PC-3 (cell line): Measurements from ENCODE around the gene FGFRL1. TPM values are rescaled to one million over a fixed set of nuclear protein-coding genes. Genes with fewer than 3 reads are reported as not detected.

Experiments
- ATAC-seq: fragments of 200-7000 bp; cut with Tn5 transposase; 2 replicates; pipeline ENCODE4 v1.9.1; 2020; ENCODE audit warnings: mild to moderate bottlenecking, moderate library complexity
- BruUV-seq: library from RNA; stranded (reverse); fragments of 400-500 nt; replicated peaks from 2 replicates; lab custom pipeline; 2021; lab: Mats Ljungman, UMichigan
- CTCF ChIA-PET: fragments of 300-600 bp; sonication (Branson Sonifier 250); formaldehyde crosslinking; loops from one replicate; lab custom pipeline; 2022; ENCODE audit warnings: antibody characterized with exemption; lab: Charles Lee
- POLR2A ChIA-PET: fragments of 300-600 bp; sonication (Branson Sonifier 250); formaldehyde crosslinking; loops from one replicate; lab custom pipeline; 2022; ENCODE audit warnings: antibody characterized with exemption; ENCODE audit not compliant: unreplicated experiment; lab: Charles Lee
- DNase-seq: peaks from one replicate; pipeline ENCODE4 v3.0.0-alpha.2; 2015
- H2AFZ ChIP-seq: fragments of 300-600 bp; sonication (generic); 2 replicates; pipeline ENCODE4 v1.6.0; 2016; ENCODE audit warnings: antibody characterized with exemption, low read length
- H3F3A ChIP-seq: fragments of 300-600 bp; sonication (generic); one replicate; pipeline ENCODE4 v1.6.0; 2017; ENCODE audit warnings: antibody characterized with exemption, low read length, control low read depth, mild to moderate bottlenecking; ENCODE audit not compliant: unreplicated experiment
- H3K27ac ChIP-seq: fragments of 300-600 bp; sonication (generic); 2 replicates; pipeline ENCODE4 v1.5.1; 2016; ENCODE audit warnings: mild to moderate bottlenecking, low read length
- H3K27me3 ChIP-seq: fragments of 300-600 bp; sonication (generic); 2 replicates; pipeline ENCODE4 v1.6.1; 2016; ENCODE audit warnings: low read length, mixed read lengths
- H3K36me3 ChIP-seq: fragments of 300-600 bp; sonication (generic); 2 replicates; pipeline ENCODE4 v1.6.1; 2016; ENCODE audit warnings: low read depth, mixed run types, low read length, mixed read lengths
- H3K4me1 ChIP-seq: fragments of 300-600 bp; sonication (generic); 2 replicates; pipeline ENCODE4 v1.5.1; 2016; ENCODE audit warnings: low read length; ENCODE audit not compliant: insufficient read depth
- H3K4me2 ChIP-seq: fragments of 300-600 bp; sonication (generic); 2 replicates; pipeline ENCODE4 v1.6.0; 2016; ENCODE audit warnings: low read length
- H3K4me3 ChIP-seq: fragments of 300-600 bp; sonication (generic); 2 replicates; pipeline ENCODE4 v1.5.1; 2016; ENCODE audit warnings: mild to moderate bottlenecking, low read length, mixed read lengths
- H3K79me2 ChIP-seq: fragments of 300-600 bp; sonication (generic); 2 replicates; pipeline ENCODE4 v1.6.1; 2017; ENCODE audit warnings: low read length, mixed read lengths
- H3K9ac ChIP-seq: fragments of 300-600 bp; sonication (generic); 2 replicates; pipeline ENCODE4 v1.6.0; 2016; ENCODE audit warnings: mild to moderate bottlenecking, low read length
- H3K9me2 ChIP-seq: fragments of 300-600 bp; sonication (generic); replicated peaks from 2 replicates; pipeline ENCODE4 v1.6.1; 2016; ENCODE audit warnings: mixed run types, low read length, mixed read lengths
- H3K9me3 ChIP-seq: fragments of 300-600 bp; sonication (generic); 2 replicates; pipeline ENCODE4 v1.6.1; 2016; ENCODE audit warnings: low read length, mixed read lengths
- H4K20me1 ChIP-seq: fragments of 300-600 bp; sonication (generic); 2 replicates; pipeline ENCODE4 v1.6.1; 2016; ENCODE audit warnings: low read length, mixed read lengths
- EZH2 ChIP-seq: fragments of 300-600 bp; sonication (generic); IDR thresholded peaks from one replicate; pipeline ENCODE4 v1.6.1; 2017; ENCODE audit warnings: antibody characterized with exemption, mild to moderate bottlenecking, low read length; ENCODE audit not compliant: unreplicated experiment
- EZH2phosphoT487 ChIP-seq: fragments of 300-600 bp; sonication (generic); IDR thresholded peaks from 2 replicates; pipeline ENCODE4 v1.6.1; 2018; ENCODE audit warnings: mild to moderate bottlenecking, antibody characterized with exemption, low read length, borderline replicate concordance
- intact Hi-C: fragments of 100-400 bp; cut with micrococcal nuclease; formaldehyde crosslinking; loops from 2 replicates; pipeline ENCODE4 v1.9.0; 2023
- total RNA-seq: library from RNA; depleted of rRNA; stranded (reverse); fragments of >200 nt; gene quantifications from 2 replicates; pipeline ENCODE4 v1.2.3, GENCODE V29; 2014
- TF ChIP-seq, protein P1 (sequence below): fragments of 300-600 bp; sonication (generic); conservative IDR thresholded peaks from 2 replicates; pipeline ENCODE4 v1.5.1; 2017; ENCODE audit warnings: antibody characterized with exemption, low read depth, mild to moderate bottlenecking, low read length

The FGFRL1 gene
- total RNA-seq, 1 experiment from 2014 or later, result 31.2 TPM

DNA sequence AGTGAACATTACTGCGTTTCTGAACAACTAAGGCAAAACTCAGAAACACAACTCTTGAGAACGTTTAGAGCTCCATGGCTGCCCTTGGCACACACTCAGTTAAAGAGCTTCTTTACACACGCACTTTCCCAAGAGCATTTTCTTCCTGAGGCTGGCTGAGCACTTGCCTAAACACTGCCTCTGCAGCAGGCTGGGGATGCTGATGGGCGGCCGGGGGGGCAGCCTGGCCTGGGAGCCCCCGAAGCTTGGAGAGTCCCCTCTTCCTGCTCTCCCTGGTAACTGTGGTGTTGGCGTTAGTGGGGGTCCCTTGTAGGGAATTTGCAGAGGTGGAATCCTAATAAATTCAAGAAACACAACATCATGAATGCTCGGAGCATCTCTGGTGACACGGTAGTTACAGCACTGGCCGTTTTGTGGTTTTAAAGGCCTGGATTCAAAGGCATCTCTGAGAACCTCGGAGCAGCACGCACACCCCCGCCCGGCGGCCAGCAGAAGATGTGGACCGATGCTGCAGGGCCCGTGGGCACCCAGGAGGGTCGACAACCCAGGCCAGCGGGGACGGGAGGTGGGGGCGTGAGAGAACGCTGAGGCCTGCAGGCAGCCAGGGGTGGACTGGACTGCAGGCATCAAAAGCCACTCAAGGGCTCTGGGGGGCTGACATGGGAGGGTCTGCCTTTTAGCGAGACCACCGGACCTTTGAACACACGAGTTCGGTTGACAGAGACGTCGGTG, 45.4 kb downstream of the FGFRL1 start:
- ChIA-PET CTCF (no interaction called here), POLR2A (no interaction called here)
- no peak overlapping the region for H3K27ac ChIP-seq
- H4K20me1 ChIP-seq, result no peaks in the 10 kb centered on the region
- TF ChIP-seq, protein P1, sequence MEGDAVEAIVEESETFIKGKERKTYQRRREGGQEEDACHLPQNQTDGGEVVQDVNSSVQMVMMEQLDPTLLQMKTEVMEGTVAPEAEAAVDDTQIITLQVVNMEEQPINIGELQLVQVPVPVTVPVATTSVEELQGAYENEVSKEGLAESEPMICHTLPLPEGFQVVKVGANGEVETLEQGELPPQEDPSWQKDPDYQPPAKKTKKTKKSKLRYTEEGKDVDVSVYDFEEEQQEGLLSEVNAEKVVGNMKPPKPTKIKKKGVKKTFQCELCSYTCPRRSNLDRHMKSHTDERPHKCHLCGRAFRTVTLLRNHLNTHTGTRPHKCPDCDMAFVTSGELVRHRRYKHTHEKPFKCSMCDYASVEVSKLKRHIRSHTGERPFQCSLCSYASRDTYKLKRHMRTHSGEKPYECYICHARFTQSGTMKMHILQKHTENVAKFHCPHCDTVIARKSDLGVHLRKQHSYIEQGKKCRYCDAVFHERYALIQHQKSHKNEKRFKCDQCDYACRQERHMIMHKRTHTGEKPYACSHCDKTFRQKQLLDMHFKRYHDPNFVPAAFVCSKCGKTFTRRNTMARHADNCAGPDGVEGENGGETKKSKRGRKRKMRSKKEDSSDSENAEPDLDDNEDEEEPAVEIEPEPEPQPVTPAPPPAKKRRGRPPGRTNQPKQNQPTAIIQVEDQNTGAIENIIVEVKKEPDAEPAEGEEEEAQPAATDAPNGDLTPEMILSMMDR, result no peak
- TF ChIP-seq EZH2, result no peak
- TF ChIP-seq EZH2phosphoT487, result no peak
- H3K4me2 ChIP-seq, result no peak overlapping the region
- peaks cover 22% of the 10 kb centered on the region for H3K4me1 ChIP-seq
- H3K9me3 ChIP-seq, result no peaks in the 10 kb centered on the region
- intact Hi-C loops, result no loop called here
- ATAC-seq (no peak), DNase-seq (no peak)
- no peaks in the 10 kb centered on the region for H3F3A ChIP-seq
- H3K9ac ChIP-seq, result no peak overlapping the region
- no TSS peak for BruUV-seq
- H3K9me2 ChIP-seq, result no peaks in the 10 kb centered on the region
- H2AFZ ChIP-seq, result no peak overlapping the region
- H3K36me3 ChIP-seq, result no peaks in the 10 kb centered on the region
- no peaks in the 10 kb centered on the region for H3K79me2 ChIP-seq
- H3K4me3 ChIP-seq, result no peak overlapping the region
- peaks cover 36% of the 10 kb centered on the region for H3K27me3 ChIP-seq

- peak; percentile 23; the same call in 1 of the 2 replicates for ATAC-seq
- Histone ChIP-seq H3K36me3 (no peaks in the 10 kb centered on the region), H4K20me1 (no peaks in the 10 kb centered on the region), H3K4me1 (peaks cover 22% of the 10 kb centered on the region), H3K9me3 (no peaks in the 10 kb centered on the region), H3K79me2 (no peaks in the 10 kb centered on the region), H3K27me3 (peaks cover 37% of the 10 kb centered on the region), H2AFZ (no peak overlapping the region), H3K4me3 (no peak overlapping the region), H3K4me2 (no peak overlapping the region), H3F3A (no peaks in the 10 kb centered on the region), H3K9ac (no peak overlapping the region), H3K27ac (no peak overlapping the region), H3K9me2 (no peaks in the 10 kb centered on the region)
- intact Hi-C loops, result no loop called here
- ChIA-PET POLR2A (no interaction called here), CTCF (no interaction called here)
- TF ChIP-seq EZH2phosphoT487 (no peak), EZH2 (no peak)
- TF ChIP-seq, protein P1, result no peak
- DNase-seq, result no peak
- no TSS peak for BruUV-seq
Measured at GRCh38 chr4:1057403-1057745, 45.9 kb downstream of the FGFRL1 start.

- peaks cover 35% of the 10 kb centered on the region for H3K27me3 ChIP-seq
Measured at GRCh38 chr4:1058198-1058996, 47.0 kb downstream of the FGFRL1 start.

More at GRCh38 chr4:1058198-1058996, 47.0 kb downstream of the FGFRL1 start:
- H3K27ac ChIP-seq, result no peak overlapping the region
- no peaks in the 10 kb centered on the region for H3K9me2 ChIP-seq
- ATAC-seq, result peak; percentile 72
- H3K4me1 ChIP-seq, result peaks cover 12% of the 10 kb centered on the region; the same call in 1 of the 2 replicates
- intact Hi-C loops, result no loop called here
- 0 out of 2 replicates have a peak overlapping the region, but pooled peaks have one; percentile 36 for H2AFZ ChIP-seq
- H3K79me2 ChIP-seq, result no peaks in the 10 kb centered on the region
- CTCF ChIA-PET, result no interaction called here
- H3F3A ChIP-seq, result no peaks in the 10 kb centered on the region
- no peak for TF ChIP-seq EZH2phosphoT487
- TF ChIP-seq, protein P1, result peak; percentile 38
- BruUV-seq, result no TSS peak
- no peaks in the 10 kb centered on the region for H3K9me3 ChIP-seq
- POLR2A ChIA-PET, result no interaction called here
- H3K36me3 ChIP-seq, result no peaks in the 10 kb centered on the region
- DNase-seq, result peak; percentile 42
- no peaks in the 10 kb centered on the region for H4K20me1 ChIP-seq
- peak overlapping the region; percentile 65 for H3K4me2 ChIP-seq
- H3K9ac ChIP-seq, result no peak overlapping the region
- H3K4me3 ChIP-seq, result no peak overlapping the region
